PC-3 (cell line): Measurements from ENCODE around the gene ATG9A. TPM values are rescaled to one million over a fixed set of nuclear protein-coding genes. Genes with fewer than 3 reads are reported as not detected.
"Not testable (repeated sequence)": the region's sequence is repeated elsewhere in the genome, so short reads cannot be mapped to it uniquely, and the experiment has no call there.

ENCODE experiments used
- ATAC-seq: fragments of 200-7000 bp; cut with Tn5 transposase; 2 replicates; pipeline ENCODE4 v1.9.1; 2020; ENCODE audit warnings: mild to moderate bottlenecking, moderate library complexity
- BruUV-seq: library from RNA; stranded (reverse); fragments of 400-500 nt; replicated peaks from 2 replicates; lab custom pipeline; 2021; lab: Mats Ljungman, UMichigan
- CTCF ChIA-PET: fragments of 300-600 bp; sonication (Branson Sonifier 250); formaldehyde crosslinking; loops from one replicate; lab custom pipeline; 2022; ENCODE audit warnings: antibody characterized with exemption; lab: Charles Lee
- POLR2A ChIA-PET: fragments of 300-600 bp; sonication (Branson Sonifier 250); formaldehyde crosslinking; loops from one replicate; lab custom pipeline; 2022; ENCODE audit warnings: antibody characterized with exemption; ENCODE audit not compliant: unreplicated experiment; lab: Charles Lee
- DNase-seq: peaks from one replicate; pipeline ENCODE4 v3.0.0-alpha.2; 2015
- H2AFZ ChIP-seq: fragments of 300-600 bp; sonication (generic); 2 replicates; pipeline ENCODE4 v1.6.0; 2016; ENCODE audit warnings: antibody characterized with exemption, low read length
- H3F3A ChIP-seq: fragments of 300-600 bp; sonication (generic); one replicate; pipeline ENCODE4 v1.6.0; 2017; ENCODE audit warnings: antibody characterized with exemption, low read length, control low read depth, mild to moderate bottlenecking; ENCODE audit not compliant: unreplicated experiment
- H3K27ac ChIP-seq: fragments of 300-600 bp; sonication (generic); 2 replicates; pipeline ENCODE4 v1.5.1; 2016; ENCODE audit warnings: mild to moderate bottlenecking, low read length
- H3K27me3 ChIP-seq: fragments of 300-600 bp; sonication (generic); 2 replicates; pipeline ENCODE4 v1.6.1; 2016; ENCODE audit warnings: low read length, mixed read lengths
- H3K36me3 ChIP-seq: fragments of 300-600 bp; sonication (generic); 2 replicates; pipeline ENCODE4 v1.6.1; 2016; ENCODE audit warnings: low read depth, mixed run types, low read length, mixed read lengths
- H3K4me1 ChIP-seq: fragments of 300-600 bp; sonication (generic); 2 replicates; pipeline ENCODE4 v1.5.1; 2016; ENCODE audit warnings: low read length; ENCODE audit not compliant: insufficient read depth
- H3K4me2 ChIP-seq: fragments of 300-600 bp; sonication (generic); 2 replicates; pipeline ENCODE4 v1.6.0; 2016; ENCODE audit warnings: low read length
- H3K4me3 ChIP-seq: fragments of 300-600 bp; sonication (generic); 2 replicates; pipeline ENCODE4 v1.5.1; 2016; ENCODE audit warnings: mild to moderate bottlenecking, low read length, mixed read lengths
- H3K79me2 ChIP-seq: fragments of 300-600 bp; sonication (generic); 2 replicates; pipeline ENCODE4 v1.6.1; 2017; ENCODE audit warnings: low read length, mixed read lengths
- H3K9ac ChIP-seq: fragments of 300-600 bp; sonication (generic); 2 replicates; pipeline ENCODE4 v1.6.0; 2016; ENCODE audit warnings: mild to moderate bottlenecking, low read length
- H3K9me2 ChIP-seq: fragments of 300-600 bp; sonication (generic); replicated peaks from 2 replicates; pipeline ENCODE4 v1.6.1; 2016; ENCODE audit warnings: mixed run types, low read length, mixed read lengths
- H3K9me3 ChIP-seq: fragments of 300-600 bp; sonication (generic); 2 replicates; pipeline ENCODE4 v1.6.1; 2016; ENCODE audit warnings: low read length, mixed read lengths
- H4K20me1 ChIP-seq: fragments of 300-600 bp; sonication (generic); 2 replicates; pipeline ENCODE4 v1.6.1; 2016; ENCODE audit warnings: low read length, mixed read lengths
- CTCF ChIP-seq: fragments of 300-600 bp; sonication (generic); conservative IDR thresholded peaks from 2 replicates; pipeline ENCODE4 v1.5.1; 2017; ENCODE audit warnings: antibody characterized with exemption, low read depth, mild to moderate bottlenecking, low read length
- EZH2 ChIP-seq: fragments of 300-600 bp; sonication (generic); IDR thresholded peaks from one replicate; pipeline ENCODE4 v1.6.1; 2017; ENCODE audit warnings: antibody characterized with exemption, mild to moderate bottlenecking, low read length; ENCODE audit not compliant: unreplicated experiment
- EZH2phosphoT487 ChIP-seq: fragments of 300-600 bp; sonication (generic); IDR thresholded peaks from 2 replicates; pipeline ENCODE4 v1.6.1; 2018; ENCODE audit warnings: mild to moderate bottlenecking, antibody characterized with exemption, low read length, borderline replicate concordance
- intact Hi-C: fragments of 100-400 bp; cut with micrococcal nuclease; formaldehyde crosslinking; loops from 2 replicates; pipeline ENCODE4 v1.9.0; 2023
- total RNA-seq: library from RNA; depleted of rRNA; stranded (reverse); fragments of >200 nt; gene quantifications from 2 replicates; pipeline ENCODE4 v1.2.3, GENCODE V29; 2014

Gene ATG9A
- total RNA-seq, 1 experiment from 2014 or later = 59.6 TPM

- TF ChIP-seq EZH2phosphoT487 = no peak
- TF ChIP-seq EZH2 = no peak
- no peak for TF ChIP-seq CTCF
- Histone ChIP-seq H3K27me3 (no peaks in the 10 kb centered on the region), H3F3A (no peaks in the 10 kb centered on the region), H3K9me3 (no peaks in the 10 kb centered on the region), H3K27ac (no peak overlapping the region), H3K4me2 (no peak overlapping the region), H3K4me3 (no peak overlapping the region), H3K9ac (no peak overlapping the region), H3K4me1 (no peaks in the 10 kb centered on the region), H3K79me2 (no peaks in the 10 kb centered on the region), H3K9me2 (no peaks in the 10 kb centered on the region), H3K36me3 (no peaks in the 10 kb centered on the region), H2AFZ (no peak overlapping the region), H4K20me1 (no peaks in the 10 kb centered on the region)
- ChIA-PET POLR2A (no interaction called here), CTCF (no interaction called here)
- DNase-seq = no peak
- no TSS peak for BruUV-seq
- no peak for ATAC-seq
- intact Hi-C loops = no loop called here
These were observed 36.8 kb upstream of the ATG9A start for GRCh38 chr2:219266232-219266631.

GRCh38 chr2:219261024-219261855, 31.8 kb upstream of the ATG9A start:
- Histone ChIP-seq H3K9me2 (no peaks in the 10 kb centered on the region), H3K9ac (no peak overlapping the region), H3K27ac (no peak overlapping the region), H3K4me1 (no peaks in the 10 kb centered on the region), H3K4me2 (no peak overlapping the region), H3K79me2 (no peaks in the 10 kb centered on the region), H3K9me3 (no peaks in the 10 kb centered on the region), H3K4me3 (no peak overlapping the region), H3K27me3 (no peaks in the 10 kb centered on the region), H4K20me1 (no peaks in the 10 kb centered on the region), H3K36me3 (no peaks in the 10 kb centered on the region), H3F3A (no peaks in the 10 kb centered on the region), H2AFZ (no peak overlapping the region)
- intact Hi-C loops = no loop called here
- DNase-seq (no peak), ATAC-seq (no peak)
- no TSS peak for BruUV-seq
- TF ChIP-seq CTCF (no peak), EZH2phosphoT487 (no peak), EZH2 (no peak)
- CTCF ChIA-PET = no interaction called here
- POLR2A ChIA-PET = no interaction called here

- BruUV-seq, H3K4me3 ChIP-seq, H3K9me3 ChIP-seq, H3F3A ChIP-seq, H3K4me2 ChIP-seq, H3K27me3 ChIP-seq, H3K79me2 ChIP-seq, CTCF ChIA-PET, H3K27ac ChIP-seq, H3K9me2 ChIP-seq, H3K9ac ChIP-seq, ATAC-seq, H3K4me1 ChIP-seq, H4K20me1 ChIP-seq, intact Hi-C loops, H3K36me3 ChIP-seq, H2AFZ ChIP-seq, POLR2A ChIA-PET, DNase-seq: not testable (repeated sequence)
These were observed 29.5 kb upstream of the ATG9A start for GRCh38 chr2:219258942-219259341.
